GM12891 (cell line): Measurements from ENCODE around the gene SRSF4.

Experiments used
- PAX5 ChIP-seq: IDR thresholded peaks from 2 replicates; pipeline ENCODE4 v1.6.1; 2011; ENCODE audit warnings: low read length, moderate library complexity, mild to moderate bottlenecking; ENCODE audit not compliant: insufficient read depth, severe bottlenecking
- POLR2A ChIP-seq: IDR thresholded peaks from 2 replicates; pipeline ENCODE4 v1.6.1; 2011; ENCODE audit warnings: low read depth, low read length, control low read depth
- POLR2AphosphoS5 ChIP-seq: IDR thresholded peaks from 2 replicates; pipeline ENCODE4 v1.6.1; 2011; ENCODE audit warnings: low read depth, low read length, control low read depth
- POU2F2 ChIP-seq: IDR thresholded peaks from 2 replicates; pipeline ENCODE4 v1.6.1; 2011; ENCODE audit warnings: low read depth, mild to moderate bottlenecking, control low read depth, low read length, moderate library complexity
- SPI1 ChIP-seq: IDR thresholded peaks from 2 replicates; pipeline ENCODE4 v1.6.1; 2011; ENCODE audit warnings: low read depth, low read length, control low read depth
- TAF1 ChIP-seq: IDR thresholded peaks from 2 replicates; pipeline ENCODE4 v1.6.1; 2011; ENCODE audit warnings: low read depth, low read length, control low read depth

GRCh38 chr1:29164588-29164987 is 17.1 kb downstream of the SRSF4 start:
- TF ChIP-seq POLR2AphosphoS5 (no peak), POLR2A (no peak), TAF1 (no peak), SPI1 (no peak), PAX5 (no peak), POU2F2 (no peak)
